Breast epithelium (tissue), 3 donors: ENCODE data around the gene OGDHL.

Experiments
- CTCF ChIP-seq, 3 donors: fragments of 450-650 bp; IDR thresholded peaks; one replicate each; pipeline ENCODE4 v1.5.1; 2016 to 2017; ENCODE audit warnings: antibody characterized with exemption in 3 of 3, mild to moderate bottlenecking in 3 of 3, moderate library complexity in 3 of 3
- POLR2A ChIP-seq: fragments of 450-650 bp; IDR thresholded peaks from one replicate; pipeline ENCODE4 v1.6.1; 2016; ENCODE audit warnings: antibody characterized with exemption, mild to moderate bottlenecking, moderate library complexity
- POLR2AphosphoS5 ChIP-seq, 3 donors: sonication (generic); formaldehyde crosslinking; IDR thresholded peaks; one replicate each; pipeline ENCODE4 v1.6.1; 2017; ENCODE audit warnings: antibody characterized with exemption in 3 of 3

- no peak for TF ChIP-seq POLR2AphosphoS5 (IDR thresholded peaks at IDR 0.05)
- TF ChIP-seq CTCF (IDR thresholded peaks at IDR 0.05) = no peak
- no peak for TF ChIP-seq POLR2A
Observed at GRCh38 chr10:49760789-49761188, 1.3 kb downstream of the OGDHL start.
